NCI-H345 (cell line): Measurements from ENCODE around the gene SLC30A2.
A peak's percentile ranks its signal among the peaks of the same experiment; 100 is the strongest.

Experiments
- DNase-seq: peaks from one replicate; lab custom pipeline; 2025; lab: John Stamatoyannopoulos, UW

Gene SLC30A2

GRCh38 chr1:26022404-26022779 lies 23.5 kb downstream of the SLC30A2 start:
- DNase-seq: no peak

GRCh38 chr1:26021647-26022403 lies 24.1 kb downstream of the SLC30A2 start, which contains the start of gene EXTL1:
Gene EXTL1 (plus strand): TSS chr1:26021775. CDS start chr1:26022647, 872 bp downstream.
- DNase-seq: no peak

- DNase-seq: no peak
Observed at GRCh38 chr1:26020941-26021646, 24.8 kb downstream of the SLC30A2 start.

GRCh38 chr1:26020330-26020768 lies 25.6 kb downstream of the SLC30A2 start:
- no peak for DNase-seq

- no peak for DNase-seq
Observed at GRCh38 chr1:26019641-26020315, 26.1 kb downstream of the SLC30A2 start.

GRCh38 chr1:26017606-26018005 lies 28.3 kb downstream of the SLC30A2 start:
- DNase-seq: no peak

- no peak for DNase-seq
Observed at GRCh38 chr1:26016953-26017545, 28.9 kb downstream of the SLC30A2 start.

- DNase-seq: no peak
Observed at GRCh38 chr1:26016258-26016952, 29.5 kb downstream of the SLC30A2 start.

- no peak for DNase-seq
Observed at GRCh38 chr1:26015358-26015757, 30.6 kb downstream of the SLC30A2 start.

GRCh38 chr1:26014179-26014578 lies 31.7 kb downstream of the SLC30A2 start:
- DNase-seq: no peak

GRCh38 chr1:26012864-26013263 lies 33.1 kb downstream of the SLC30A2 start:
- DNase-seq: no peak

- no peak for DNase-seq
Observed at GRCh38 chr1:26010825-26011224, 35.1 kb downstream of the SLC30A2 start.

- DNase-seq: no peak
Observed at GRCh38 chr1:26009796-26010447, 36.0 kb downstream of the SLC30A2 start.

- DNase-seq: no peak
Observed at GRCh38 chr1:26006710-26007109, 39.2 kb downstream of the SLC30A2 start.

GRCh38 chr1:26005434-26006105 lies 40.3 kb downstream of the SLC30A2 start:
- DNase-seq: no peak

GRCh38 chr1:26003756-26004155 lies 42.2 kb downstream of the SLC30A2 start:
- no peak for DNase-seq

GRCh38 chr1:26003262-26003661 lies 42.7 kb downstream of the SLC30A2 start:
- no peak for DNase-seq

- DNase-seq: no peak
Observed at GRCh38 chr1:25999041-25999800, 46.7 kb downstream of the SLC30A2 start.

- DNase-seq: peak; percentile 99
Observed at GRCh38 chr1:25997828-25998761, 47.8 kb downstream of the SLC30A2 start, which contains the start of gene PAFAH2. Gene PAFAH2 (minus strand): TSS chr1:25998063. CDS start chr1:25990816, 7,247 bp downstream.
